B cell (primary cell): ENCODE results near the gene TCP11L2. TPM values are rescaled to one million over a fixed set of nuclear protein-coding genes. Genes with fewer than 3 reads are reported as not detected.
A peak's percentile ranks its signal among the peaks of the same experiment; 100 is the strongest.

ENCODE experiments used
- ATAC-seq: fragments of 200-7000 bp; cut with Tn5 transposase; one replicate; pipeline ENCODE4 v1.10.0; 2021; ENCODE audit warnings: low read depth, mild to moderate bottlenecking, moderate number of reproducible peaks, moderate library complexity
- CTCF ChIA-PET: fragments of 350-600 bp; sonication (Branson Sonifier 250); formaldehyde crosslinking; loops from one replicate; lab custom pipeline; 2021; ENCODE audit warnings: antibody characterized with exemption, inconsistent platforms; lab: Charles Lee
- POLR2A ChIA-PET: fragments of 350-600 bp; sonication (Branson Sonifier 250); formaldehyde crosslinking; loops from one replicate; lab custom pipeline; 2021; ENCODE audit warnings: antibody characterized with exemption; lab: Charles Lee
- DNase-seq: peaks from one replicate; pipeline ENCODE4 v3.0.0; 2013
- H2AFZ ChIP-seq: 2 replicates; pipeline ENCODE4 v1.6.1; 2012; ENCODE audit warnings: mild to moderate bottlenecking, low read depth, low read length; ENCODE audit not compliant: insufficient read depth, poor library complexity, severe bottlenecking
- H3K27ac ChIP-seq, 2 donors: 1 replicate in 1 of 2; 2 replicates in 1 of 2; pipeline ENCODE4 v1.5.1; 2012 to 2013; ENCODE audit warnings: low read length in 2 of 2, mild to moderate bottlenecking in 2 of 2, moderate library complexity in 1 of 2
- H3K27me3 ChIP-seq, 4 experiments: fragments of 200-600 bp in 1 of 4; sonication (generic) in 1 of 4; replicated peaks in 1 of 4; 1 replicate in 2 of 4; 2 replicates in 2 of 4; pipeline versions ENCODE4 v1.6.1 to v1.7.0; 2013 to 2016; ENCODE audit warnings: low read length in 3 of 4, mild to moderate bottlenecking in 2 of 4, mixed read lengths in 1 of 4, moderate library complexity in 1 of 4; ENCODE audit not compliant: insufficient read depth in 4 of 4, control insufficient read depth in 3 of 4; ENCODE audit errors: control extremely low read depth in 1 of 4
- H3K36me3 ChIP-seq, 2 experiments: replicated peaks in 1 of 2; 1 replicate in 1 of 2; 2 replicates in 1 of 2; pipeline versions ENCODE4 v1.6.1 to v1.7.1; 2013; ENCODE audit warnings: low read length in 1 of 2; ENCODE audit not compliant: insufficient read depth in 2 of 2, control insufficient read depth in 1 of 2; ENCODE audit errors: control extremely low read depth in 1 of 2, extremely low read depth in 1 of 2
- H3K4me1 ChIP-seq, 2 donors: fragments of 200-600 bp in 1 of 2; sonication (generic) in 1 of 2; 1 replicate in 1 of 2; 2 replicates in 1 of 2; pipeline versions ENCODE4 v1.5.1 to v1.6.1; 2013 to 2017; ENCODE audit warnings: low read length in 2 of 2; ENCODE audit not compliant: control insufficient read depth in 2 of 2, insufficient read depth in 2 of 2
- H3K4me2 ChIP-seq: replicated peaks from 2 replicates; pipeline ENCODE3; 2012; ENCODE audit warnings: mild to moderate bottlenecking, low read depth, low read length; ENCODE audit not compliant: poor library complexity, severe bottlenecking
- H3K4me3 ChIP-seq, 5 experiments: fragments of 200-600 bp in 1 of 5; sonication (generic) in 1 of 5; 1 replicate in 3 of 5; 2 replicates in 2 of 5; pipeline versions ENCODE4 v1.5.1 to v1.7.0; 2011 to 2016; ENCODE audit warnings: low read length in 4 of 5, mild to moderate bottlenecking in 4 of 5, low read depth in 2 of 5, control low read depth in 1 of 5, moderate library complexity in 1 of 5; ENCODE audit not compliant: insufficient read depth in 1 of 5; ENCODE audit errors: control extremely low read depth in 1 of 5, extremely low read depth in 1 of 5
- H3K79me2 ChIP-seq: fragments of 200-600 bp; sonication (generic); one replicate; pipeline ENCODE4 v1.6.0; 2016; ENCODE audit warnings: low read length; ENCODE audit not compliant: control insufficient read depth, insufficient read depth
- H3K9ac ChIP-seq: fragments of 200-600 bp; sonication (generic); 2 replicates; pipeline ENCODE4 v1.6.1; 2017; ENCODE audit warnings: mild to moderate bottlenecking, low read length, moderate library complexity
- H3K9me3 ChIP-seq, 3 donors: one replicate each; pipeline versions ENCODE4 v1.6.1 to v1.7.1; 2013; ENCODE audit warnings: low read length in 2 of 3; ENCODE audit not compliant: control insufficient read depth in 2 of 3, insufficient read depth in 1 of 3; ENCODE audit errors: control extremely low read depth in 1 of 3
- H4K20me1 ChIP-seq: 2 replicates; pipeline ENCODE4 v1.6.0; 2012; ENCODE audit warnings: mild to moderate bottlenecking, low read length; ENCODE audit not compliant: insufficient read depth, control insufficient read depth, poor library complexity, severe bottlenecking
- H3K27ac Mint-ChIP-seq: one replicate; pipeline ENCODE4 v1.8.0; 2021; ENCODE audit warnings: mixed read lengths
- H3K27me3 Mint-ChIP-seq: one replicate; pipeline ENCODE4 v1.8.0; 2021; ENCODE audit warnings: mixed read lengths
- H3K4me1 Mint-ChIP-seq: one replicate; pipeline ENCODE4 v1.8.0; 2021; ENCODE audit warnings: mixed read lengths
- H3K4me3 Mint-ChIP-seq: one replicate; pipeline ENCODE4 v1.8.0; 2021; ENCODE audit warnings: mixed read lengths
- H3K9me3 Mint-ChIP-seq: one replicate; pipeline ENCODE4 v1.8.0; 2022; ENCODE audit warnings: mixed read lengths; ENCODE audit not compliant: insufficient read depth
- EZH2 ChIP-seq: IDR thresholded peaks from 2 replicates; pipeline ENCODE4 v1.6.1; 2012; ENCODE audit warnings: borderline replicate concordance, low read depth, mild to moderate bottlenecking, moderate library complexity, low read length; ENCODE audit not compliant: insufficient read depth, poor library complexity, severe bottlenecking
- WGBS: methylation state at CpG from one replicate; pipeline ENCODE4 v1.1.5; 2013; ENCODE audit warnings: missing lambda C conversion rate; ENCODE audit not compliant: insufficient coverage; 5-methylcytosine and 5-hydroxymethylcytosine counted together
- intact Hi-C: fragments of 100-400 bp; cut with micrococcal nuclease; formaldehyde crosslinking; loops from one replicate; pipeline ENCODE4 v1.10.0; 2022
- polyA plus RNA-seq: library from polyadenylated mRNA; depleted of rRNA; stranded (reverse); fragments of >200 nt; gene quantifications from 2 replicates; pipeline ENCODE4 v1.2.3, GENCODE V29; 2012
- total RNA-seq, 2 donors: library from RNA; stranded (reverse); fragments of 120-200 nt in 1 of 2; gene quantifications; 1 replicate in 1 of 2; 2 replicates in 1 of 2; pipeline versions ENCODE4 v1.2.3 to v1.2.4, GENCODE V29; 2013 to 2022
- TF ChIP-seq, protein P1 (sequence below): fragments of 200-600 bp; IDR thresholded peaks from one replicate; pipeline ENCODE4 v1.8.0; 2022; ENCODE audit warnings: antibody characterized with exemption, mild to moderate bottlenecking

TCP11L2 gene
- total and polyA plus RNA-seq, 2 donors (not counting 1 experiment from before 2014, with no cell fraction given) = 30.4 to 306 TPM

- peak; percentile 33 for DNase-seq
- peak overlapping the region; percentile 17 for H3K4me3 Mint-ChIP-seq
- H3K9me3 Mint-ChIP-seq = no peaks in the 10 kb centered on the region
- intact Hi-C loops = no loop called here
- Histone ChIP-seq H3K4me2 (peak overlapping the region; percentile 40), H3K36me3 (no peaks in the 10 kb centered on the region), H3K9ac (no peak overlapping the region), H3K27me3 (no peaks in the 10 kb centered on the region), H3K4me3 (no peak overlapping the region), H4K20me1 (no peaks in the 10 kb centered on the region), H3K4me1 (peaks cover 17 to 23% of the 10 kb centered on the region in 2 donors), H3K27ac (no peak overlapping the region), H2AFZ (no peak overlapping the region), H3K9me3 (no peaks in the 10 kb centered on the region), H3K79me2 (peaks cover under 1% of the 10 kb centered on the region)
- CTCF ChIA-PET = interaction anchor here (1.5 to 11.3 kb wide), 4 partner anchors 14 to 70 kb away, joined by 4 to 158 read pairs (median 12); no protein-coding TSS in a partner anchor
- peak overlapping the region; percentile 51 for H3K27ac Mint-ChIP-seq
- no peak for ATAC-seq
- H3K27me3 Mint-ChIP-seq = no peaks in the 10 kb centered on the region
- TF ChIP-seq, protein P1, sequence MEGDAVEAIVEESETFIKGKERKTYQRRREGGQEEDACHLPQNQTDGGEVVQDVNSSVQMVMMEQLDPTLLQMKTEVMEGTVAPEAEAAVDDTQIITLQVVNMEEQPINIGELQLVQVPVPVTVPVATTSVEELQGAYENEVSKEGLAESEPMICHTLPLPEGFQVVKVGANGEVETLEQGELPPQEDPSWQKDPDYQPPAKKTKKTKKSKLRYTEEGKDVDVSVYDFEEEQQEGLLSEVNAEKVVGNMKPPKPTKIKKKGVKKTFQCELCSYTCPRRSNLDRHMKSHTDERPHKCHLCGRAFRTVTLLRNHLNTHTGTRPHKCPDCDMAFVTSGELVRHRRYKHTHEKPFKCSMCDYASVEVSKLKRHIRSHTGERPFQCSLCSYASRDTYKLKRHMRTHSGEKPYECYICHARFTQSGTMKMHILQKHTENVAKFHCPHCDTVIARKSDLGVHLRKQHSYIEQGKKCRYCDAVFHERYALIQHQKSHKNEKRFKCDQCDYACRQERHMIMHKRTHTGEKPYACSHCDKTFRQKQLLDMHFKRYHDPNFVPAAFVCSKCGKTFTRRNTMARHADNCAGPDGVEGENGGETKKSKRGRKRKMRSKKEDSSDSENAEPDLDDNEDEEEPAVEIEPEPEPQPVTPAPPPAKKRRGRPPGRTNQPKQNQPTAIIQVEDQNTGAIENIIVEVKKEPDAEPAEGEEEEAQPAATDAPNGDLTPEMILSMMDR = no peak
- TF ChIP-seq EZH2 = no peak
- H3K4me1 Mint-ChIP-seq = peaks cover 37% of the 10 kb centered on the region
- POLR2A ChIA-PET = interaction anchor here (0.8 kb wide), 1 partner anchor 13 kb away, joined by 3 read pairs; no protein-coding TSS in a partner anchor
Measured at GRCh38 chr12:106297681-106298080, 4.9 kb upstream of the TCP11L2 start.

- ChIA-PET CTCF (interaction anchor here (0.6 to 11.3 kb wide), 4 partner anchors 15 to 75 kb away, joined by 3 to 158 read pairs (median 4); no protein-coding TSS in a partner anchor), POLR2A (no interaction called here)
- Mint-ChIP-seq H3K9me3 (no peaks in the 10 kb centered on the region), H3K27me3 (no peaks in the 10 kb centered on the region), H3K4me1 (peaks cover 44% of the 10 kb centered on the region), H3K27ac (peak overlapping the region; percentile 82), H3K4me3 (no peak overlapping the region)
- no peak overlapping the region for H3K4me2 ChIP-seq
- H3K4me3 ChIP-seq = no peak overlapping the region
- no peak for TF ChIP-seq EZH2
- TF ChIP-seq, protein P1 = no peak
- no peak overlapping the region for H3K9ac ChIP-seq
- ATAC-seq = no peak
- H2AFZ ChIP-seq = no peak overlapping the region
- peaks cover 16% of the 10 kb centered on the region for H3K79me2 ChIP-seq
- H3K27ac ChIP-seq = no peak overlapping the region
- H3K27me3 ChIP-seq = no peaks in the 10 kb centered on the region
- no CpG with 5 or more reads among the region's 4 CpGs for WGBS
- peaks cover 23 to 34% of the 10 kb centered on the region in 2 donors for H3K4me1 ChIP-seq
- peaks cover 0 to under 1% of the 10 kb centered on the region in 2 experiments for H3K36me3 ChIP-seq
- no peaks in the 10 kb centered on the region for H3K9me3 ChIP-seq
- DNase-seq = no peak
- H4K20me1 ChIP-seq = peaks cover 7% of the 10 kb centered on the region
- intact Hi-C loops = no loop called here
Measured at GRCh38 chr12:106299202-106299774, 3.2 kb upstream of the TCP11L2 start.
